GDM1 (cell line): ENCODE measurements around the gene ADAP1.

Source experiments
- DNase-seq: peaks from one replicate; lab custom pipeline; 2025; lab: John Stamatoyannopoulos, UW

The ADAP1 gene

GRCh38 chr7:922334-923107 lies 32.0 kb downstream of the ADAP1 start:
- DNase-seq, result no peak

- no peak for DNase-seq
These were observed 32.7 kb downstream of the ADAP1 start for GRCh38 chr7:921581-922333.

GRCh38 chr7:921071-921461 lies 33.4 kb downstream of the ADAP1 start:
- DNase-seq, result no peak

GRCh38 chr7:920351-921070 lies 34.0 kb downstream of the ADAP1 start:
- DNase-seq, result no peak

- DNase-seq, result no peak
These were observed 34.5 kb downstream of the ADAP1 start for GRCh38 chr7:919924-920341.

GRCh38 chr7:919114-919442 lies 35.4 kb downstream of the ADAP1 start:
- DNase-seq, result no peak

GRCh38 chr7:918441-919113 lies 35.9 kb downstream of the ADAP1 start:
- no peak for DNase-seq

GRCh38 chr7:918118-918425 lies 36.4 kb downstream of the ADAP1 start:
- no peak for DNase-seq

GRCh38 chr7:917255-918117 lies 37.0 kb downstream of the ADAP1 start:
- DNase-seq, result no peak

- no peak for DNase-seq
These were observed 38.1 kb downstream of the ADAP1 start for GRCh38 chr7:916291-916941.

- no peak for DNase-seq
These were observed 38.9 kb downstream of the ADAP1 start for GRCh38 chr7:915291-916218.

GRCh38 chr7:914521-915194 lies 39.8 kb downstream of the ADAP1 start:
- no peak for DNase-seq

- DNase-seq, result no peak
These were observed 40.6 kb downstream of the ADAP1 start for GRCh38 chr7:913736-914520.

- DNase-seq, result no peak
These were observed 42.5 kb downstream of the ADAP1 start for GRCh38 chr7:911791-912480.

- DNase-seq, result no peak
These were observed 43.5 kb downstream of the ADAP1 start for GRCh38 chr7:910931-911431.

GRCh38 chr7:910441-910861 lies 44.0 kb downstream of the ADAP1 start:
- DNase-seq, result no peak
